Stimulated activated CD8-positive, alpha-beta memory T cell treated with anti-CD3 and anti-CD28 coated beads, Interleukin-4, amount 100 ng/mL, for 48 hours (primary cell): ENCODE data around the gene GATA3.

Source experiments
- DNase-seq: peaks from one replicate; pipeline ENCODE4 v3.0.0-alpha.2; 2020

Gene GATA3

GRCh38 chr10:8051109-8051821 lies 3.2 kb upstream of the GATA3 start:
- peak; percentile 62 for DNase-seq

- DNase-seq, result peak; percentile 68
Observed at GRCh38 chr10:8051851-8052257, 2.6 kb upstream of the GATA3 start.

- DNase-seq, result peak; percentile 57
Observed at GRCh38 chr10:8052341-8052955, 2.0 kb upstream of the GATA3 start.

- DNase-seq, result no peak
Observed at GRCh38 chr10:8052956-8053445, 1.5 kb upstream of the GATA3 start.

GRCh38 chr10:8053446-8054243 lies 843 bp upstream of the GATA3 start:
- DNase-seq, result peak; percentile 98

GRCh38 chr10:8054244-8054493 lies 319 bp upstream of the GATA3 start:
- no peak for DNase-seq

- peak; percentile 64 for DNase-seq
Observed at GRCh38 chr10:8055420-8056349, 1.2 kb downstream of the GATA3 start.

GRCh38 chr10:8056378-8056777 lies 1.9 kb downstream of the GATA3 start:
- no peak for DNase-seq

GRCh38 chr10:8056871-8057331 lies 2.4 kb downstream of the GATA3 start:
- DNase-seq, result peak; percentile 70

GRCh38 chr10:8057636-8058273 lies 3.3 kb downstream of the GATA3 start:
- peak; percentile 33 for DNase-seq

GRCh38 chr10:8058274-8059111 lies 4.0 kb downstream of the GATA3 start:
- peak; percentile 43 for DNase-seq

- peak; percentile 39 for DNase-seq
Observed at GRCh38 chr10:8059191-8059936, 4.9 kb downstream of the GATA3 start.

GRCh38 chr10:8060010-8060703 lies 5.7 kb downstream of the GATA3 start:
- peak; percentile 81 for DNase-seq

GRCh38 chr10:8060704-8061121 lies 6.2 kb downstream of the GATA3 start:
- DNase-seq, result no peak

GRCh38 chr10:8061274-8062211 lies 7.1 kb downstream of the GATA3 start:
- peak; percentile 76 for DNase-seq

GRCh38 chr10:8063128-8063908 lies 8.8 kb downstream of the GATA3 start:
- DNase-seq, result no peak

GRCh38 chr10:8063935-8064334 lies 9.4 kb downstream of the GATA3 start:
- DNase-seq, result no peak

- DNase-seq, result no peak
Observed at GRCh38 chr10:8064436-8064835, 9.9 kb downstream of the GATA3 start.
